Fibroblast of lung (primary cell): ENCODE results near the gene AIMP1. TPM values are rescaled to one million over a fixed set of nuclear protein-coding genes. Genes with fewer than 3 reads are reported as not detected.
A peak's percentile ranks its signal among the peaks of the same experiment; 100 is the strongest.

Source experiments
- DNase-seq, 2 donors: peaks; one replicate each; pipeline versions ENCODE4 v3.0.0 to v3.0.0-alpha.2; 2010; ENCODE audit warnings: low read depth in 2 of 2
- H2AFZ ChIP-seq: 2 replicates; pipeline ENCODE4 v1.5.1; 2012; ENCODE audit warnings: low read length, control low read depth, inconsistent platforms
- H3K27ac ChIP-seq: 2 replicates; pipeline ENCODE4 v1.5.1; 2011; ENCODE audit warnings: low read length, control low read depth; ENCODE audit not compliant: insufficient read depth
- H3K27me3 ChIP-seq: 2 replicates; pipeline ENCODE4 v1.5.1; 2011; ENCODE audit warnings: mild to moderate bottlenecking, low read length; ENCODE audit not compliant: control insufficient read depth, insufficient read depth
- H3K36me3 ChIP-seq: 2 replicates; pipeline ENCODE4 v1.5.1; 2011; ENCODE audit warnings: low read length; ENCODE audit not compliant: control insufficient read depth, insufficient read depth
- H3K4me1 ChIP-seq: 2 replicates; pipeline ENCODE4 v1.5.1; 2011; ENCODE audit warnings: low read length; ENCODE audit not compliant: control insufficient read depth, insufficient read depth; ENCODE audit errors: extremely low read depth
- H3K4me2 ChIP-seq: 2 replicates; pipeline ENCODE4 v1.5.1; 2011; ENCODE audit warnings: low read length, control low read depth; ENCODE audit not compliant: insufficient read depth; ENCODE audit errors: extremely low read depth
- H3K4me3 ChIP-seq, 4 experiments: fragments of 200-600 bp in 1 of 4; sonication (generic) in 1 of 4; replicated peaks in 1 of 4; 2 replicates each; pipeline ENCODE4 v1.5.1; 2011 to 2016; ENCODE audit warnings: low read length in 4 of 4, low read depth in 3 of 4, mild to moderate bottlenecking in 3 of 4, control low read depth in 2 of 4, inconsistent platforms in 1 of 4, mixed read lengths in 1 of 4; ENCODE audit not compliant: insufficient read depth in 1 of 4; ENCODE audit errors: control extremely low read depth in 1 of 4
- H3K79me2 ChIP-seq: 2 replicates; pipeline ENCODE4 v1.5.1; 2012; ENCODE audit warnings: mild to moderate bottlenecking, low read length, inconsistent platforms; ENCODE audit not compliant: control insufficient read depth, insufficient read depth
- H3K9ac ChIP-seq: 2 replicates; pipeline ENCODE4 v1.5.1; 2011; ENCODE audit warnings: mild to moderate bottlenecking, low read length, control low read depth; ENCODE audit not compliant: insufficient read depth
- H3K9me3 ChIP-seq: 2 replicates; pipeline ENCODE4 v1.5.1; 2012; ENCODE audit warnings: low read depth, low read length; ENCODE audit not compliant: control insufficient read depth, insufficient read depth
- H4K20me1 ChIP-seq: 2 replicates; pipeline ENCODE4 v1.5.1; 2011; ENCODE audit warnings: low read length; ENCODE audit not compliant: control insufficient read depth, insufficient read depth; ENCODE audit errors: extremely low read depth
- CTCF ChIP-seq, 2 donors: IDR thresholded peaks in 1 of 2; conservative IDR thresholded peaks in 1 of 2; 1 replicate in 1 of 2; 2 replicates in 1 of 2; pipeline ENCODE4 v1.5.1; 2011 to 2012; ENCODE audit warnings: low read length in 2 of 2, control low read depth in 1 of 2, inconsistent platforms in 1 of 2, low read depth in 1 of 2, mild to moderate bottlenecking in 1 of 2
- EZH2 ChIP-seq: IDR thresholded peaks from 2 replicates; pipeline ENCODE4 v1.5.1; 2012; ENCODE audit warnings: low read length, control low read depth, mild to moderate bottlenecking; ENCODE audit errors: missing control alignments
- polyA plus RNA-seq, 2 donors: library from polyadenylated mRNA; depleted of rRNA in 1 of 2; stranded (reverse) in 1 of 2; unstranded in 1 of 2; fragments of >200 nt; gene quantifications; 2 replicates each; pipeline ENCODE4 v1.2.1, GENCODE V29; 2011 to 2012; ENCODE audit warnings: missing spikeins in 1 of 2
- total RNA-seq: library from RNA; depleted of rRNA; stranded (reverse); fragments of >200 nt; gene quantifications from 2 replicates; pipeline ENCODE4 v1.2.1, GENCODE V29; 2014

AIMP1 gene
- total and polyA plus RNA-seq, 2 donors (not counting 1 experiment from before 2014, with no cell fraction given), result 28.2 to 48.4 TPM

- DNase-seq, result peak in 1 of 2 donors; percentile 28
- Histone ChIP-seq H3K4me3 (no peak overlapping the region), H3K9ac (no peak overlapping the region)
Measured at GRCh38 chr4:106289737-106290136, 26.6 kb upstream of the AIMP1 start.

GRCh38 chr4:106291678-106292077 is 24.7 kb upstream of the AIMP1 start:
- Histone ChIP-seq H3K4me2 (no peak overlapping the region), H3K27ac (no peak overlapping the region), H4K20me1 (no peaks in the 10 kb centered on the region), H2AFZ (no peak overlapping the region), H3K9me3 (no peaks in the 10 kb centered on the region), H3K9ac (no peak overlapping the region), H3K4me3 (no peak overlapping the region), H3K36me3 (no peaks in the 10 kb centered on the region), H3K27me3 (no peaks in the 10 kb centered on the region), H3K79me2 (no peaks in the 10 kb centered on the region), H3K4me1 (peaks cover 3% of the 10 kb centered on the region)
- TF ChIP-seq EZH2 (no peak), CTCF (conservative IDR thresholded peaks at IDR 0.05 in 1 of 2, IDR thresholded peaks at IDR 0.05 in 1 of 2; ENCODE audit: low read depth in 1 of 2, low read length in 2 of 2) (no peak)
- DNase-seq, result no peak

More at GRCh38 chr4:106289737-106290136, 26.6 kb upstream of the AIMP1 start:
- H3K4me1 ChIP-seq, result peaks cover 3% of the 10 kb centered on the region
- no peaks in the 10 kb centered on the region for H3K36me3 ChIP-seq
- H4K20me1 ChIP-seq, result no peaks in the 10 kb centered on the region
- H3K4me2 ChIP-seq, result no peak overlapping the region
- TF ChIP-seq EZH2, result no peak
- TF ChIP-seq CTCF (conservative IDR thresholded peaks at IDR 0.05 in 1 of 2, IDR thresholded peaks at IDR 0.05 in 1 of 2; ENCODE audit: low read depth in 1 of 2, low read length in 2 of 2), result no peak
- no peaks in the 10 kb centered on the region for H3K79me2 ChIP-seq
- no peaks in the 10 kb centered on the region for H3K9me3 ChIP-seq
- H3K27ac ChIP-seq, result no peak overlapping the region
- no peaks in the 10 kb centered on the region for H3K27me3 ChIP-seq
- H2AFZ ChIP-seq, result no peak overlapping the region

GRCh38 chr4:106294062-106294461 is 22.3 kb upstream of the AIMP1 start:
- no peak overlapping the region for H3K4me2 ChIP-seq

More at GRCh38 chr4:106294062-106294461, 22.3 kb upstream of the AIMP1 start:
- Histone ChIP-seq H3K27ac (no peak overlapping the region), H3K4me1 (no peaks in the 10 kb centered on the region), H3K9ac (no peak overlapping the region), H3K36me3 (no peaks in the 10 kb centered on the region), H4K20me1 (no peaks in the 10 kb centered on the region), H2AFZ (no peak overlapping the region), H3K9me3 (no peaks in the 10 kb centered on the region), H3K27me3 (no peaks in the 10 kb centered on the region), H3K79me2 (no peaks in the 10 kb centered on the region), H3K4me3 (no peak overlapping the region)
- TF ChIP-seq EZH2 (no peak), CTCF (conservative IDR thresholded peaks at IDR 0.05 in 1 of 2, IDR thresholded peaks at IDR 0.05 in 1 of 2; ENCODE audit: low read depth in 1 of 2, low read length in 2 of 2) (no peak)
- no peak for DNase-seq
